GM06990 (cell line): ENCODE data around the gene HOMER1.

Experiments
- DNase-seq: peaks from one replicate; pipeline ENCODE4 v3.0.0-alpha.2; 2011; ENCODE audit not compliant: insufficient read length; ENCODE audit errors: extremely low read depth
- H3K27me3 ChIP-seq: replicated peaks from 2 replicates; pipeline ENCODE4 v1.6.0; 2011; ENCODE audit warnings: low read length; ENCODE audit not compliant: control insufficient read depth, insufficient read depth
- H3K36me3 ChIP-seq: 2 replicates; pipeline ENCODE4 v1.5.1; 2011; ENCODE audit warnings: low read length; ENCODE audit not compliant: control insufficient read depth, insufficient read depth
- H3K4me3 ChIP-seq: replicated peaks from 2 replicates; pipeline ENCODE4 v1.5.1; 2011; ENCODE audit warnings: low read depth, mild to moderate bottlenecking, control low read depth, low read length
- CTCF ChIP-seq: IDR thresholded peaks from 2 replicates; pipeline ENCODE4 v1.5.1; 2011; ENCODE audit warnings: low read length, control low read depth, mild to moderate bottlenecking, inconsistent platforms; ENCODE audit not compliant: insufficient read depth, poor library complexity, severe bottlenecking

HOMER1 gene

GRCh38 chr5:79540939-79541338 lies 27.0 kb upstream of the HOMER1 start:
- H3K36me3 ChIP-seq = no peaks in the 10 kb centered on the region
- no peak for TF ChIP-seq CTCF
- no peaks in the 10 kb centered on the region for H3K27me3 ChIP-seq
- DNase-seq = no peak
- no peak overlapping the region for H3K4me3 ChIP-seq

- Histone ChIP-seq H3K4me3 (no peak overlapping the region), H3K36me3 (no peaks in the 10 kb centered on the region), H3K27me3 (no peaks in the 10 kb centered on the region)
- no peak for TF ChIP-seq CTCF
- DNase-seq = no peak
Measured at GRCh38 chr5:79536193-79536906, 22.4 kb upstream of the HOMER1 start.

GRCh38 chr5:79535477-79536192 lies 21.7 kb upstream of the HOMER1 start:
- no peak for DNase-seq
- TF ChIP-seq CTCF = no peak
- H3K27me3 ChIP-seq = no peaks in the 10 kb centered on the region
- no peaks in the 10 kb centered on the region for H3K36me3 ChIP-seq
- no peak overlapping the region for H3K4me3 ChIP-seq

GRCh38 chr5:79529110-79529509 lies 15.2 kb upstream of the HOMER1 start:
- no peaks in the 10 kb centered on the region for H3K36me3 ChIP-seq
- no peak overlapping the region for H3K4me3 ChIP-seq
- no peaks in the 10 kb centered on the region for H3K27me3 ChIP-seq
- no peak for DNase-seq
- no peak for TF ChIP-seq CTCF

- no peak for DNase-seq
- no peak for TF ChIP-seq CTCF
- H3K4me3 ChIP-seq = no peak overlapping the region
- no peaks in the 10 kb centered on the region for H3K36me3 ChIP-seq
- H3K27me3 ChIP-seq = no peaks in the 10 kb centered on the region
Measured at GRCh38 chr5:79527431-79527830, 13.5 kb upstream of the HOMER1 start.
